K562 (cell line): Measurements from ENCODE around the gene HIVEP2. TPM values are rescaled to one million over a fixed set of nuclear protein-coding genes. Genes with fewer than 3 reads are reported as not detected.

Source experiments
- ATAC-seq: fragments of 200-7000 bp; cut with Tn5 transposase; 3 replicates; pipeline ENCODE4 v1.9.1; 2020; ENCODE audit warnings: moderate library complexity
- BruUV-seq: library from RNA; stranded (reverse); fragments of 400-500 nt; replicated peaks from 2 replicates; lab custom pipeline; 2021; lab: Mats Ljungman, UMichigan
- CTCF ChIA-PET: fragments of 300-600 bp; formaldehyde crosslinking; extraction: SDS; loops from one replicate; lab custom pipeline; 2021; ENCODE audit warnings: low intra/inter-chr PET ratio; lab: Yijun Ruan, JAX
- POLR2A ChIA-PET: fragments of 300-600, 350-650 bp; sonication (Branson Sonifier 250); formaldehyde crosslinking; extraction: SDS; loops from one replicate; lab custom pipeline; 2021; ENCODE audit warnings: antibody characterized with exemption, inconsistent platforms; lab: Yijun Ruan, JAX
- DNase-seq, 4 experiments: peaks; one replicate each; pipeline versions ENCODE4 v3.0.0 to v3.0.0-alpha.2; 2011 to 2018; ENCODE audit warnings: low spot score in 3 of 4, mixed read lengths in 3 of 4; ENCODE audit errors: extremely low read depth in 1 of 4
- FAIRE-seq: peaks from 2 replicates; lab custom pipeline; 2011; peaks lifted over from hg19 to GRCh38; lab: Jason Lieb, UNC
- H2AFZ ChIP-seq: 2 replicates; pipeline ENCODE4 v1.6.0; 2011; ENCODE audit warnings: low read depth, low read length, control low read depth, inconsistent platforms
- H3K27ac ChIP-seq: fragments of 200-600 bp; 3 replicates; pipeline ENCODE4 v1.8.0; 2011; ENCODE audit warnings: low read depth, mild to moderate bottlenecking, control low read depth, inconsistent platforms, low read length, moderate library complexity, mixed read lengths; ENCODE audit errors: extremely low read depth
- H3K27me3 ChIP-seq, 2 experiments: fragments of 300-600 bp in 1 of 2; 2 replicates in 1 of 2; 3 replicates in 1 of 2; pipeline versions ENCODE4 v1.6.0 to v1.8.0; 2011; ENCODE audit warnings: inconsistent platforms in 2 of 2, low read length in 2 of 2, mild to moderate bottlenecking in 1 of 2, mixed read lengths in 1 of 2, moderate library complexity in 1 of 2; ENCODE audit not compliant: control insufficient read depth in 2 of 2, insufficient read depth in 2 of 2
- H3K36me3 ChIP-seq: fragments of 300-600 bp; 3 replicates; pipeline ENCODE4 v1.8.0; 2011; ENCODE audit warnings: mild to moderate bottlenecking, low read length, inconsistent platforms; ENCODE audit not compliant: control insufficient read depth, insufficient read depth
- H3K4me1 ChIP-seq, 2 experiments: fragments of 200-600 bp in 1 of 2; replicated peaks in 1 of 2; 2 replicates in 1 of 2; 3 replicates in 1 of 2; pipeline versions ENCODE4 v1.5.1 to v1.8.0; 2011; ENCODE audit warnings: inconsistent platforms in 2 of 2, low read length in 2 of 2, mild to moderate bottlenecking in 1 of 2, mixed read lengths in 1 of 2, moderate library complexity in 1 of 2; ENCODE audit not compliant: control insufficient read depth in 2 of 2, insufficient read depth in 2 of 2
- H3K4me2 ChIP-seq: 2 replicates; pipeline ENCODE4 v1.6.1; 2011; ENCODE audit warnings: low read length, control low read depth, inconsistent platforms, mixed read lengths; ENCODE audit not compliant: insufficient read depth
- H3K4me3 ChIP-seq: fragments of 200-600 bp; sonication (generic), shearing (Covaris generic); 2 replicates; pipeline ENCODE4 v1.5.1; 2016; ENCODE audit warnings: control low read depth, inconsistent platforms
- H3K79me2 ChIP-seq: fragments of 200-600 bp; 3 replicates; pipeline ENCODE4 v1.8.0; 2011; ENCODE audit warnings: low read length, inconsistent platforms; ENCODE audit not compliant: control insufficient read depth, insufficient read depth
- H3K9ac ChIP-seq, 2 experiments: 2 replicates each; pipeline versions ENCODE4 v1.6.0 to v1.6.1; 2011; ENCODE audit warnings: low read depth in 2 of 2, low read length in 2 of 2, control low read depth in 1 of 2, inconsistent platforms in 1 of 2, mild to moderate bottlenecking in 1 of 2, mixed read lengths in 1 of 2; ENCODE audit not compliant: insufficient read depth in 1 of 2
- H3K9me1 ChIP-seq: one replicate; pipeline ENCODE4 v1.6.0; 2011; ENCODE audit warnings: inconsistent platforms, mild to moderate bottlenecking, low read length, moderate library complexity; ENCODE audit not compliant: control insufficient read depth, insufficient read depth
- H3K9me3 ChIP-seq: replicated peaks from 2 replicates; pipeline ENCODE4 v1.5.1; 2011; ENCODE audit warnings: low read depth, low read length, inconsistent platforms; ENCODE audit not compliant: control insufficient read depth, insufficient read depth
- H4K20me1 ChIP-seq: replicated peaks from 2 replicates; pipeline ENCODE4 v1.6.1; 2011; ENCODE audit warnings: low read length, inconsistent platforms, mixed read lengths; ENCODE audit not compliant: control insufficient read depth, insufficient read depth
- C11orf30 ChIP-seq: fragments of 450-650 bp; IDR thresholded peaks from 2 replicates; pipeline ENCODE4 v1.6.1; 2016; ENCODE audit warnings: low read depth, mild to moderate bottlenecking
- CBFB ChIP-seq: sonication (generic); formaldehyde crosslinking; IDR thresholded peaks from 2 replicates; pipeline ENCODE4 v1.4.0; 2020; ENCODE audit warnings: mild to moderate bottlenecking, missing genetic modification reagents
- HNRNPLL ChIP-seq: fragments of 200-400 bp; formaldehyde crosslinking; IDR thresholded peaks from 2 replicates; pipeline ENCODE4 v1.6.1; 2017; ENCODE audit warnings: low read length, low read depth, mild to moderate bottlenecking; ENCODE audit not compliant: poor library complexity, severe bottlenecking
- MAFF ChIP-seq: IDR thresholded peaks from 2 replicates; pipeline ENCODE4 v1.6.1; 2012; ENCODE audit warnings: low read length, improper control_type of control experiment
- MAFK ChIP-seq: IDR thresholded peaks from 2 replicates; pipeline ENCODE4 v1.6.1; 2011; ENCODE audit warnings: low read length, improper control_type of control experiment
- STAG1 ChIP-seq: sonication (generic); formaldehyde crosslinking; IDR thresholded peaks from 2 replicates; pipeline ENCODE4 v1.5.0; 2020; ENCODE audit warnings: missing genetic modification reagents, borderline replicate concordance
- ZNF140 ChIP-seq: fragments of 250-450 bp; sonication (Bioruptor Pico); IDR thresholded peaks from 2 replicates; pipeline ENCODE4 v1.8.0; 2021; ENCODE audit warnings: moderate library complexity, mild to moderate bottlenecking, inconsistent platforms
- ZNF316 ChIP-seq: fragments of 450-650 bp; IDR thresholded peaks from 2 replicates; pipeline ENCODE4 v1.6.1; 2016
- WGBS: fragments of 100-300 bp; shearing (Covaris generic); methylation state at CpG from one replicate; pipeline ENCODE4 v1.1.6; 2016; ENCODE audit warnings: low coverage, mixed read lengths; ENCODE audit not compliant: insufficient coverage; ENCODE audit errors: missing lambda C conversion rate; 5-methylcytosine and 5-hydroxymethylcytosine counted together
- in situ Hi-C: fragments of 300-500 bp; cut with MboI; formaldehyde crosslinking; loops from 4 replicates; pipeline ENCODE4 v1.15.0; 2018; ENCODE audit warnings: inconsistent platforms, mixed read lengths
- intact Hi-C: fragments of 100-400 bp; cut with micrococcal nuclease; formaldehyde crosslinking; loops from 2 replicates; pipeline ENCODE4 v1.14.2; 2022
- polyA plus RNA-seq, 8 experiments: library from polyadenylated mRNA; depleted of rRNA in 4 of 8; stranded (reverse) in 5 of 8; unstranded in 3 of 8; fragments of >200 nt; fragmentation: Nextera tagmentation in 2 of 8; fragmentation: Illumina TruSeq in 1 of 8; extraction: Ambion mirVana in 2 of 8; extraction: Trizol in 1 of 8; gene quantifications; 2 replicates each; pipeline versions ENCODE4 v1.2.1 to v1.2.3, GENCODE V29; 2011 to 2014; ENCODE audit warnings: inconsistent platforms in 1 of 8, missing spikeins in 1 of 8
- total RNA-seq, 7 experiments: library from RNA; depleted of rRNA in 6 of 7; stranded (reverse); fragments of >200 nt in 6 of 7; fragmentation: Illumina TruSeq in 2 of 7; extraction: Trizol in 2 of 7; gene quantifications; 2 replicates each; pipeline versions ENCODE4 v1.2.1 to v1.2.3, GENCODE V29; 2011 to 2021; ENCODE audit warnings: low replicate concordance in 1 of 7
- TF ChIP-seq, protein P1 (sequence below): fragments of 250-450 bp; sonication (Bioruptor Pico); IDR thresholded peaks from 2 replicates; pipeline ENCODE4 v1.5.0; 2021; ENCODE audit warnings: mild to moderate bottlenecking, borderline replicate concordance

Gene HIVEP2
- total and polyA plus RNA-seq, 9 of the 15 experiments (the other 6 are each of a cell fraction or from before 2014, with no cell fraction given), result under 0.01 to 1.2 (median 0.31) TPM

- 5% methylated on average over 1 of the region's 1 CpG for WGBS
Observed at GRCh38 chr6:142916881-142917280, 28.1 kb downstream of the HIVEP2 start.

More at GRCh38 chr6:142916881-142917280, 28.1 kb downstream of the HIVEP2 start:
- H3K27ac ChIP-seq, result no peak overlapping the region
- no peak for TF ChIP-seq HNRNPLL
- TF ChIP-seq MAFK, result peak; percentile 21; the same call in 1 of the 2 replicates
- TF ChIP-seq ZNF316, result peak; percentile 72; the same call in 1 of the 2 replicates
- TF ChIP-seq MAFF, result peak; percentile 34; the same call in 1 of the 2 replicates
- TF ChIP-seq, protein P1, sequence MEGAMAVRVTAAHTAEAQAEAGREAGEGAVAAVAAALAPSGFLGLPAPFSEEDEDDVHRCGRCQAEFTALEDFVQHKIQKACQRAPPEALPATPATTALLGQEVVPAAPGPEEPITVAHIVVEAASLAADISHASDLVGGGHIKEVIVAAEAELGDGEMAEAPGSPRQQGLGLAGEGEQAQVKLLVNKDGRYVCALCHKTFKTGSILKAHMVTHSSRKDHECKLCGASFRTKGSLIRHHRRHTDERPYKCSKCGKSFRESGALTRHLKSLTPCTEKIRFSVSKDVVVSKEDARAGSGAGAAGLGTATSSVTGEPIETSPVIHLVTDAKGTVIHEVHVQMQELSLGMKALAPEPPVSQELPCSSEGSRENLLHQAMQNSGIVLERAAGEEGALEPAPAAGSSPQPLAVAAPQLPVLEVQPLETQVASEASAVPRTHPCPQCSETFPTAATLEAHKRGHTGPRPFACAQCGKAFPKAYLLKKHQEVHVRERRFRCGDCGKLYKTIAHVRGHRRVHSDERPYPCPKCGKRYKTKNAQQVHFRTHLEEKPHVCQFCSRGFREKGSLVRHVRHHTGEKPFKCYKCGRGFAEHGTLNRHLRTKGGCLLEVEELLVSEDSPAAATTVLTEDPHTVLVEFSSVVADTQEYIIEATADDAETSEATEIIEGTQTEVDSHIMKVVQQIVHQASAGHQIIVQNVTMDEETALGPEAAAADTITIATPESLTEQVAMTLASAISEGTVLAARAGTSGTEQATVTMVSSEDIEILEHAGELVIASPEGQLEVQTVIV (CRISPR knock-in tag), result no peak
- no peak for TF ChIP-seq ZNF140 (CRISPR knock-in tag)
- no peak for TF ChIP-seq STAG1 (CRISPR knock-in tag)
- TF ChIP-seq C11orf30, result peak; percentile 27; the same call in 1 of the 2 replicates
- no peak for TF ChIP-seq CBFB (CRISPR knock-in tag)
- TF ChIP-seq, all 486 proteins: peak for 4
- Histone ChIP-seq H3K9me3 (no peaks in the 10 kb centered on the region), H3K4me2 (no peak overlapping the region), H3K36me3 (no peaks in the 10 kb centered on the region), H2AFZ (no peak overlapping the region), H3K9ac (no peak overlapping the region), H3K4me1 (no peaks in the 10 kb centered on the region), H3K27me3 (peaks cover 0 to 9% of the 10 kb centered on the region in 2 experiments; a peak in 1 of 5 replicates), H3K4me3 (no peak overlapping the region), H3K79me2 (no peaks in the 10 kb centered on the region), H4K20me1 (no peaks in the 10 kb centered on the region), H3K9me1 (no peaks in the 10 kb centered on the region)
- DNase-seq, result no peak
- ChIA-PET POLR2A (interaction anchor here (0.8 kb wide), 1 partner anchor 10 kb away, joined by 3 read pairs; no protein-coding TSS in a partner anchor), CTCF (no interaction called here)
- intact Hi-C loops, result no loop called here
- in situ Hi-C loops, result no loop called here
- no peak for FAIRE-seq
- no peak for ATAC-seq
- no TSS peak for BruUV-seq
